Astrocyte (in vitro differentiated cells and primary cell): ENCODE results near the gene ZFP69B. TPM values are rescaled to one million over a fixed set of nuclear protein-coding genes. Genes with fewer than 3 reads are reported as not detected.

ENCODE experiments used
- DNase-seq: peaks from one replicate; pipeline ENCODE4 v3.0.0-alpha.2; 2010; ENCODE audit warnings: low read depth
- FAIRE-seq: peaks from 2 replicates; lab custom pipeline; 2011; peaks lifted over from hg19 to GRCh38; lab: Jason Lieb, UNC
- H2AFZ ChIP-seq: 2 replicates; pipeline ENCODE4 v1.6.0; 2012; ENCODE audit warnings: low read depth, low read length, inconsistent platforms
- H3K27ac ChIP-seq: 2 replicates; pipeline ENCODE4 v1.5.1; 2011; ENCODE audit warnings: low read depth, low read length, inconsistent platforms
- H3K27me3 ChIP-seq: 2 replicates; pipeline ENCODE4 v1.6.0; 2011; ENCODE audit warnings: low read length, inconsistent platforms; ENCODE audit not compliant: insufficient read depth
- H3K36me3 ChIP-seq: 2 replicates; pipeline ENCODE4 v1.5.1; 2011; ENCODE audit warnings: low read length, inconsistent platforms; ENCODE audit not compliant: insufficient read depth
- H3K4me1 ChIP-seq: 2 replicates; pipeline ENCODE4 v1.5.1; 2011; ENCODE audit warnings: low read length, inconsistent platforms; ENCODE audit not compliant: insufficient read depth
- H3K4me2 ChIP-seq: 2 replicates; pipeline ENCODE4 v1.6.0; 2012; ENCODE audit warnings: low read length, inconsistent platforms
- H3K4me3 ChIP-seq: 2 replicates; pipeline ENCODE4 v1.5.1; 2011; ENCODE audit warnings: low read depth, mild to moderate bottlenecking, low read length, inconsistent platforms; ENCODE audit not compliant: insufficient read depth
- H3K79me2 ChIP-seq: 2 replicates; pipeline ENCODE4 v1.6.0; 2012; ENCODE audit warnings: mild to moderate bottlenecking, low read length, inconsistent platforms; ENCODE audit not compliant: insufficient read depth
- H3K9ac ChIP-seq: 2 replicates; pipeline ENCODE4 v1.6.0; 2012; ENCODE audit warnings: mild to moderate bottlenecking, low read length, inconsistent platforms
- H3K9me3 ChIP-seq: 2 replicates; pipeline ENCODE4 v1.5.1; 2012; ENCODE audit warnings: low read depth, mild to moderate bottlenecking, low read length, inconsistent platforms; ENCODE audit not compliant: insufficient read depth
- H4K20me1 ChIP-seq: 2 replicates; pipeline ENCODE4 v1.6.0; 2012; ENCODE audit warnings: low read length, inconsistent platforms; ENCODE audit not compliant: insufficient read depth
- H3K27ac Mint-ChIP-seq: one replicate; pipeline ENCODE4 v1.8.0; 2021; ENCODE audit warnings: mild to moderate bottlenecking, mixed read lengths; ENCODE audit not compliant: unreplicated experiment
- H3K27me3 Mint-ChIP-seq: one replicate; pipeline ENCODE4 v1.8.0; 2021; ENCODE audit warnings: low read depth, mixed read lengths; ENCODE audit not compliant: unreplicated experiment
- H3K36me3 Mint-ChIP-seq: one replicate; pipeline ENCODE4 v1.8.0; 2021; ENCODE audit warnings: low read depth, mixed read lengths; ENCODE audit not compliant: unreplicated experiment
- H3K4me1 Mint-ChIP-seq: one replicate; pipeline ENCODE4 v1.8.0; 2021; ENCODE audit warnings: low read depth, mixed read lengths; ENCODE audit not compliant: unreplicated experiment
- H3K4me3 Mint-ChIP-seq: one replicate; pipeline ENCODE4 v1.8.0; 2021; ENCODE audit warnings: mild to moderate bottlenecking, moderate library complexity, mixed read lengths; ENCODE audit not compliant: unreplicated experiment
- H3K9me3 Mint-ChIP-seq: one replicate; pipeline ENCODE4 v1.8.0; 2021; ENCODE audit warnings: mild to moderate bottlenecking, mixed read lengths; ENCODE audit not compliant: unreplicated experiment
- CTCF ChIP-seq: IDR thresholded peaks from 2 replicates; pipeline ENCODE4 v1.5.1; 2011; ENCODE audit warnings: low read depth, mild to moderate bottlenecking, inconsistent platforms, low read length, moderate library complexity; ENCODE audit not compliant: insufficient read depth
- EZH2 ChIP-seq: IDR thresholded peaks from 2 replicates; pipeline ENCODE4 v1.6.1; 2012; ENCODE audit warnings: mild to moderate bottlenecking, low read length, inconsistent platforms; ENCODE audit not compliant: insufficient read depth
- total RNA-seq: library from RNA; stranded (reverse); gene quantifications from 2 replicates; pipeline ENCODE4 v1.2.1, GENCODE V29; 2021

ZFP69B gene
- total RNA-seq, 1 donor from 2014 or later: 5.4 TPM

DNA sequence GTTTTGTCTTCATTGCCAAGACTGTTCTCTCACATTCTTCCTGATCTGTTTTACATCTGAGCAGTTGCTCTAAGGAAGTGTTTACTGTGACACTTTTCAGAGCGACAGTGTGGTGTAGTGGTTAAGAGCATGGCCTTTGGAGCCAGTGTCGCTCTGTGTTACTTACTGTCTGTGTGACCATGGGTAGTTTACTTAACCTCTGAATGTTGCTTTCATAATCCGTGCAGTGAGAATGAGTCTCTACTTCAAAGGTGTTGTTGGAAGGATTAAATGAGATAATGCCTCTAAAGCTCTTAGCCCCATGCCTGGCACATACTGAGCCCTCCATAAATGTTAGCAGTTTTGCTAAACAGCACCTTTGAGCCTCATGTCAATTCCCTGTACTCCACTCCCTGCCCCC, 35.9 kb upstream of the ZFP69B start:
- no peaks in the 10 kb centered on the region for H3K27me3 ChIP-seq
- no peak overlapping the region for H3K9ac ChIP-seq
- Mint-ChIP-seq H3K4me3 (no peak overlapping the region), H3K36me3 (peaks cover 31% of the 10 kb centered on the region), H3K27ac (no peak overlapping the region), H3K27me3 (no peaks in the 10 kb centered on the region), H3K4me1 (no peaks in the 10 kb centered on the region), H3K9me3 (no peaks in the 10 kb centered on the region)
- H4K20me1 ChIP-seq: no peaks in the 10 kb centered on the region
- H2AFZ ChIP-seq: no peak overlapping the region
- no peaks in the 10 kb centered on the region for H3K9me3 ChIP-seq
- no peak overlapping the region for H3K4me3 ChIP-seq
- no peaks in the 10 kb centered on the region for H3K79me2 ChIP-seq
- H3K27ac ChIP-seq: no peak overlapping the region
- H3K4me1 ChIP-seq: no peaks in the 10 kb centered on the region
- DNase-seq: no peak
- H3K4me2 ChIP-seq: no peak overlapping the region
- peak; percentile 34 for FAIRE-seq
- TF ChIP-seq CTCF (no peak), EZH2 (no peak)
- peaks cover 10% of the 10 kb centered on the region for H3K36me3 ChIP-seq

GRCh38 chr1:40416709-40417108, 33.6 kb upstream of the ZFP69B start:
- Histone ChIP-seq H3K4me3 (no peak overlapping the region), H3K36me3 (peaks cover 10% of the 10 kb centered on the region), H3K4me1 (peaks cover 3% of the 10 kb centered on the region), H3K9me3 (no peaks in the 10 kb centered on the region), H2AFZ (no peak overlapping the region), H3K27ac (no peak overlapping the region), H4K20me1 (no peaks in the 10 kb centered on the region), H3K9ac (no peak overlapping the region), H3K4me2 (no peak overlapping the region), H3K27me3 (no peaks in the 10 kb centered on the region), H3K79me2 (no peaks in the 10 kb centered on the region)
- H3K4me3 Mint-ChIP-seq: no peak overlapping the region
- H3K27ac Mint-ChIP-seq: no peak overlapping the region
- H3K36me3 Mint-ChIP-seq: peaks cover 38% of the 10 kb centered on the region
- H3K4me1 Mint-ChIP-seq: peaks cover 4% of the 10 kb centered on the region
- DNase-seq (no peak), FAIRE-seq (no peak)
- H3K9me3 Mint-ChIP-seq: no peaks in the 10 kb centered on the region
- H3K27me3 Mint-ChIP-seq: no peaks in the 10 kb centered on the region
- TF ChIP-seq CTCF (no peak), EZH2 (no peak)

GRCh38 chr1:40421431-40422384, 28.6 kb upstream of the ZFP69B start:
- H3K36me3 ChIP-seq: peaks cover 3% of the 10 kb centered on the region
- H3K9ac ChIP-seq: no peak overlapping the region
- no peaks in the 10 kb centered on the region for H3K9me3 ChIP-seq
- no peak overlapping the region for H3K27ac ChIP-seq
- H3K4me1 ChIP-seq: peaks cover 5% of the 10 kb centered on the region
- H3K79me2 ChIP-seq: no peaks in the 10 kb centered on the region
- no peak overlapping the region for H3K4me3 ChIP-seq
- H3K4me1 Mint-ChIP-seq: peaks cover 9% of the 10 kb centered on the region
- no peak overlapping the region for H3K4me3 Mint-ChIP-seq
- no peaks in the 10 kb centered on the region for H4K20me1 ChIP-seq
- peaks cover 43% of the 10 kb centered on the region for H3K36me3 Mint-ChIP-seq
- TF ChIP-seq EZH2 (no peak), CTCF (no peak)
- no peak for FAIRE-seq
- peak; percentile 30 for DNase-seq
- H3K27me3 ChIP-seq: no peaks in the 10 kb centered on the region
- H3K4me2 ChIP-seq: no peak overlapping the region
- H3K9me3 Mint-ChIP-seq: peaks cover 1% of the 10 kb centered on the region
- no peak overlapping the region for H2AFZ ChIP-seq
- no peaks in the 10 kb centered on the region for H3K27me3 Mint-ChIP-seq
- no peak overlapping the region for H3K27ac Mint-ChIP-seq
